H4 (cell line): ENCODE data around the gene GUCY1B1. TPM values are rescaled to one million over a fixed set of nuclear protein-coding genes. Genes with fewer than 3 reads are reported as not detected.

Source experiments
- total RNA-seq: library from RNA; depleted of rRNA; stranded (reverse); fragments of >200 nt; shearing (Covaris generic); gene quantifications from 2 replicates; pipeline ENCODE4 v1.2.3, GENCODE V29; 2014; rRNA removed

The GUCY1B1 gene
- total RNA-seq, 1 experiment from 2014 or later, result 13.0 TPM

Other genes starting within 250 kb of the GUCY1B1 start
- gene GUCY1A1, start 92.2 kb upstream of the GUCY1B1 start, total RNA-seq, result 3.1 TPM in 2 replicates
- not detected in 2 replicates for gene ASIC5, start 107.3 kb downstream of the GUCY1B1 start, total RNA-seq
- 3.2 and 6.2 TPM in 2 replicates for gene TDO2, start 144.7 kb downstream of the GUCY1B1 start, total RNA-seq
- gene CTSO, start 194.8 kb downstream of the GUCY1B1 start, total RNA-seq, result 8.1 and 9.6 TPM in 2 replicates